HUES48 (cell line): ENCODE measurements around the gene TFIP11.

ENCODE experiments used
- H3K27ac ChIP-seq: one replicate; pipeline ENCODE4 v1.7.0; 2013; ENCODE audit warnings: low read depth, low read length, inconsistent platforms
- H3K27me3 ChIP-seq: 2 replicates; pipeline ENCODE4 v1.6.1; 2013; ENCODE audit warnings: mild to moderate bottlenecking, low read length; ENCODE audit not compliant: control insufficient read depth, insufficient read depth
- H3K36me3 ChIP-seq: 2 replicates; pipeline ENCODE4 v1.6.1; 2013; ENCODE audit warnings: low read length; ENCODE audit not compliant: control insufficient read depth, insufficient read depth
- H3K4me1 ChIP-seq: 2 replicates; pipeline ENCODE4 v1.6.1; 2013; ENCODE audit warnings: mild to moderate bottlenecking, low read length; ENCODE audit not compliant: control insufficient read depth, insufficient read depth
- H3K4me3 ChIP-seq: 2 replicates; pipeline ENCODE4 v1.5.1; 2013; ENCODE audit warnings: mild to moderate bottlenecking, low read depth, low read length
- H3K9ac ChIP-seq: 2 replicates; pipeline ENCODE4 v1.6.1; 2013; ENCODE audit warnings: mild to moderate bottlenecking, low read depth, low read length, moderate library complexity
- H3K9me3 ChIP-seq: 2 replicates; pipeline ENCODE4 v1.6.1; 2013; ENCODE audit warnings: low read length; ENCODE audit not compliant: control insufficient read depth, insufficient read depth

TFIP11 gene

DNA sequence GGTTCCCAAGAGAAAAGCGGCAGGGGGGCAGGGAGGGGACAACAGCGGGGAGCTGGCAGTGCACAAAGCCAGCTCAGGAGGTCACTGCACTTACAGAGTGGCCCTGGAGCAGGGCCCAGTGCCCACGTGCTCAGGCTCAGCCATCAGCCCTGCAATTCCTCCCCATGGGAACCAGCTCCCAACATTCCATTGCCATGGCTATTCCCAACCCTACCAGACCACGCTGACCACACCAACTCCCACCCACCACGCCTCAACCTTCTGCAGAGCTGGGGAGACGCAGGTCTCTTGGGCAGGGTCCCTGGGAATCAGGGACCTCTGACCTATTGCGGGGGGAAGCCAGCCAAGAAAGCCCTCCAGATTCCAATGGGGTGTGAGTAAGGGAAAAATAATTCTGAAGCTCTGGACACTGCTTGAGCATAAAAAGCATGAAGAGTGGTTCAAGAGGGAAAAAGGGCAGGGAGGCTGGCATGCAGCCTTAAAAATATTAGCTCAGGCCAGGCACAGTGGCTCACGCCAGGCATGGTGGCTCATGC is 38.3 kb upstream of the TFIP11 start:
- H3K9me3 ChIP-seq = no peaks in the 10 kb centered on the region
- no peak overlapping the region for H3K9ac ChIP-seq
- H3K27ac ChIP-seq = peak overlapping the region; percentile 36
- peaks cover 49% of the 10 kb centered on the region for H3K4me1 ChIP-seq
- H3K4me3 ChIP-seq = no peak overlapping the region
- H3K36me3 ChIP-seq = peaks cover 18% of the 10 kb centered on the region
- H3K27me3 ChIP-seq = no peaks in the 10 kb centered on the region

- Histone ChIP-seq H3K36me3 (peaks cover 24% of the 10 kb centered on the region), H3K4me1 (peaks cover 44% of the 10 kb centered on the region), H3K9ac (no peak overlapping the region), H3K27me3 (no peaks in the 10 kb centered on the region), H3K27ac (peak overlapping the region; percentile 36), H3K4me3 (no peak overlapping the region), H3K9me3 (no peaks in the 10 kb centered on the region)
These were observed 37.7 kb upstream of the TFIP11 start for GRCh38 chr22:26549902-26550497.

DNA sequence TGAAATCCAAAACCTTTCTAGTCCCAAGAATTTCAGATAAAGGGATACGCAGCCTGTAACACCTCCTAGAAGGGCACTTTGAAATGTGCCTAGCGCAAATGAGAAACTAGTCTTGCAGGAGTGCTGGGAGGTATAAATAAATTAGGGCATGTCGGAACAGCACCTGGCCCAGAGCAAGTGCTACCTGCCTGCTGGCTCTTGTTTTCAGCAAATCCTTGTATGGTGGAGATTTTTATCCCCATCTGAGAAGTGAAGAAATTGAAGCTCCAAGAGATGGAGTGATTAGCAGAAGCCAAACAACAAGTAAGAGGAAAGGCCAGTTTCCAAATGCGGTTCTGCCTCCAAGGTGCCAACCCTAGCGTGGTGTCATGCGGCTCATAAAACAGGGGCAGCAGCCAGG is 36.7 kb upstream of the TFIP11 start:
- H3K27ac ChIP-seq = no peak overlapping the region
- H3K4me1 ChIP-seq = peaks cover 35% of the 10 kb centered on the region
- H3K36me3 ChIP-seq = peaks cover 34% of the 10 kb centered on the region
- H3K4me3 ChIP-seq = no peak overlapping the region
- no peaks in the 10 kb centered on the region for H3K9me3 ChIP-seq
- H3K27me3 ChIP-seq = no peaks in the 10 kb centered on the region
- no peak overlapping the region for H3K9ac ChIP-seq

GRCh38 chr22:26548303-26548702 is 36.0 kb upstream of the TFIP11 start:
- Histone ChIP-seq H3K27me3 (no peaks in the 10 kb centered on the region), H3K27ac (no peak overlapping the region), H3K4me1 (peaks cover 33% of the 10 kb centered on the region), H3K9ac (no peak overlapping the region), H3K4me3 (no peak overlapping the region), H3K36me3 (peaks cover 40% of the 10 kb centered on the region), H3K9me3 (no peaks in the 10 kb centered on the region)

DNA sequence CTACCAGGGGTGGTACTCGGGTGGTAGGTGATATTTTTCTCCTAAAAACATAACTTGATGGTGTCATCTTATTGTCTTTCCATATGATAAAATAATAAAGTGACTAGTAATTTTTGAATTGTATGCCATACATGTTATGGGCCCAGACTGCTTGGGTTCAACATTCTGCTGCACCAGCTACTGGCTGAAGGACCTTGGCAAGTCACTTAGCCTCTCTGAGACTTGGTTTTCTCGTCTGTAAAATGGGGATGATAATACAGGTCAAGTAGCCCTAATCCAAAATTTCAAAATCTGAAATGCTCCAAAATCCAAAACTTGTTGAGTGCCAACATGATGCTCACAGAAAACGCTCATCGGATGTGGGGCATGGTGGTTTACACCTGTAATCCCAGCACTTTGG is 35.6 kb upstream of the TFIP11 start:
- Histone ChIP-seq H3K9me3 (no peaks in the 10 kb centered on the region), H3K27me3 (no peaks in the 10 kb centered on the region), H3K9ac (no peak overlapping the region), H3K27ac (no peak overlapping the region), H3K36me3 (peaks cover 45% of the 10 kb centered on the region), H3K4me3 (no peak overlapping the region), H3K4me1 (peaks cover 29% of the 10 kb centered on the region)

GRCh38 chr22:26547426-26547825 is 35.2 kb upstream of the TFIP11 start:
- no peak overlapping the region for H3K27ac ChIP-seq
- no peaks in the 10 kb centered on the region for H3K27me3 ChIP-seq
- peaks cover 29% of the 10 kb centered on the region for H3K4me1 ChIP-seq
- peaks cover 49% of the 10 kb centered on the region for H3K36me3 ChIP-seq
- H3K9ac ChIP-seq = no peak overlapping the region
- no peaks in the 10 kb centered on the region for H3K9me3 ChIP-seq
- no peak overlapping the region for H3K4me3 ChIP-seq

DNA sequence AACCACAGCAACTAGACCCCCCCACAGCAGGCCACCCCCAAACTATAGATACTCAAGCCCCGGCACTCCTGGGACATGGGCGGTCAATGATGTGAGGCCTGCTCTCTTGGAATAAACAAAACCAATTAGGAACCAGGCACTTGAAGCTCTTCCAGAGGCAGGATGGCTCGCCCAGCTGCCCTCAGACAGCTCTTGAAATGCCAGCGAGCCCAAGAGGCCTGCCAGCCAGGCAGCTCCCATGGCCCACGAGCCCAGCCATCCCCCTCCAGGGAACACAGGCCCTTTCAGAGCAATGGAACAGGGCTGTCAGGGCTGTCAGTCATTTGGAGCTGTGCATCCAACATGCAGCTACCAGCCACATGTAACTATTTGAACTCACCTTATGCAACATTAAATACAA is 34.0 kb upstream of the TFIP11 start:
- no peak overlapping the region for H3K4me3 ChIP-seq
- H3K27ac ChIP-seq = no peak overlapping the region
- no peaks in the 10 kb centered on the region for H3K9me3 ChIP-seq
- peaks cover 59% of the 10 kb centered on the region for H3K36me3 ChIP-seq
- H3K4me1 ChIP-seq = peaks cover 20% of the 10 kb centered on the region
- H3K27me3 ChIP-seq = no peaks in the 10 kb centered on the region
- H3K9ac ChIP-seq = no peak overlapping the region

DNA sequence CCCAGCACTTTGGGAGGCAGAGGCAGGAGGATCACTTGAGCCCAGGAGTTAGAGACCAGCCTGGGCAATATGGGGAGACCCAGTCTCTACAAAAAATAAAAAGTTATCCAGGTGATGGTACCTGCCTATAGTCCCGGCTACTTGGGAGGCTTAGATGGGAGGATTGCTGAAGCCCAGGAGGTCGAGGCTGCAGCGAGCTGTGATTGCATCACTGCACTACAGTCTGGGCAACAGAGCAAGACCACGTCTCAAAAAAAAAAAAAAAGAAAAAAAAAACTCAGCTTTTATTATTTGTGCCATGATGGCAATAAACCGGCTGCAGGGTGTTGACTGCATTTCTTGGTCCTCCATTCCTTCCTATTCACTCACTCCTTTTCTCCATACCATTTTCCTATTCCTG is 33.6 kb upstream of the TFIP11 start:
- H3K36me3 ChIP-seq = peaks cover 63% of the 10 kb centered on the region
- no peak overlapping the region for H3K27ac ChIP-seq
- no peak overlapping the region for H3K4me3 ChIP-seq
- H3K9me3 ChIP-seq = no peaks in the 10 kb centered on the region
- no peaks in the 10 kb centered on the region for H3K27me3 ChIP-seq
- no peak overlapping the region for H3K9ac ChIP-seq
- peaks cover 19% of the 10 kb centered on the region for H3K4me1 ChIP-seq

- Histone ChIP-seq H3K9me3 (no peaks in the 10 kb centered on the region), H3K4me1 (peaks cover 14% of the 10 kb centered on the region), H3K27ac (no peak overlapping the region), H3K4me3 (no peak overlapping the region), H3K36me3 (peaks cover 68% of the 10 kb centered on the region), H3K27me3 (no peaks in the 10 kb centered on the region), H3K9ac (0 out of 2 replicates have a peak overlapping the region, but pooled peaks have one; percentile 15)
These were observed 33.1 kb upstream of the TFIP11 start for GRCh38 chr22:26545385-26545784.

GRCh38 chr22:26544489-26544888 is 32.2 kb upstream of the TFIP11 start:
- no peak overlapping the region for H3K4me3 ChIP-seq
- no peak overlapping the region for H3K9ac ChIP-seq
- H3K27me3 ChIP-seq = no peaks in the 10 kb centered on the region
- no peak overlapping the region for H3K27ac ChIP-seq
- H3K9me3 ChIP-seq = no peaks in the 10 kb centered on the region
- peaks cover 76% of the 10 kb centered on the region for H3K36me3 ChIP-seq
- peaks cover 10% of the 10 kb centered on the region for H3K4me1 ChIP-seq

DNA sequence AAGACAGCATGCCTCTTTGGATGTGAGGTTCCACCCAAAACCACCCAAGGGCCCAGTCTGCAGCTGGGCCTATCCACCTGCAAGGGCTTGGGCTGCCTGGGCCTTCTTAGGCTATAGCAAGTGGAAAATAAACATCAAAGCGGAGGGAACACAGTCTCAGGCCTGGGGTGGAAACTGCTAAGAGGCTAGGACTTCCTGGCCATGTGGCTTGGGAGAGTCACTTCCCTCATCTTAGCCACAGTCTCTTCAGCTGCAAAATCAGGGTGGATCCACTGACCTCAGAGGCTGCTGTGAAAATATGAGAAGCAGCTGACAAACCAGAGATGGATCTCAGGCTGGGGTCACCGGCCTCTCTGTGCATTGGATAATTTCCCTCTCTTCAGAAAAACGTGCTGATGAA is 30.6 kb upstream of the TFIP11 start:
- H3K9ac ChIP-seq = no peak overlapping the region
- no peak overlapping the region for H3K27ac ChIP-seq
- peaks cover 90% of the 10 kb centered on the region for H3K36me3 ChIP-seq
- no peak overlapping the region for H3K4me3 ChIP-seq
- no peaks in the 10 kb centered on the region for H3K27me3 ChIP-seq
- no peaks in the 10 kb centered on the region for H3K4me1 ChIP-seq
- H3K9me3 ChIP-seq = no peaks in the 10 kb centered on the region
